Measurements from ENCODE around the gene CIITA.

The CIITA gene

DNA sequence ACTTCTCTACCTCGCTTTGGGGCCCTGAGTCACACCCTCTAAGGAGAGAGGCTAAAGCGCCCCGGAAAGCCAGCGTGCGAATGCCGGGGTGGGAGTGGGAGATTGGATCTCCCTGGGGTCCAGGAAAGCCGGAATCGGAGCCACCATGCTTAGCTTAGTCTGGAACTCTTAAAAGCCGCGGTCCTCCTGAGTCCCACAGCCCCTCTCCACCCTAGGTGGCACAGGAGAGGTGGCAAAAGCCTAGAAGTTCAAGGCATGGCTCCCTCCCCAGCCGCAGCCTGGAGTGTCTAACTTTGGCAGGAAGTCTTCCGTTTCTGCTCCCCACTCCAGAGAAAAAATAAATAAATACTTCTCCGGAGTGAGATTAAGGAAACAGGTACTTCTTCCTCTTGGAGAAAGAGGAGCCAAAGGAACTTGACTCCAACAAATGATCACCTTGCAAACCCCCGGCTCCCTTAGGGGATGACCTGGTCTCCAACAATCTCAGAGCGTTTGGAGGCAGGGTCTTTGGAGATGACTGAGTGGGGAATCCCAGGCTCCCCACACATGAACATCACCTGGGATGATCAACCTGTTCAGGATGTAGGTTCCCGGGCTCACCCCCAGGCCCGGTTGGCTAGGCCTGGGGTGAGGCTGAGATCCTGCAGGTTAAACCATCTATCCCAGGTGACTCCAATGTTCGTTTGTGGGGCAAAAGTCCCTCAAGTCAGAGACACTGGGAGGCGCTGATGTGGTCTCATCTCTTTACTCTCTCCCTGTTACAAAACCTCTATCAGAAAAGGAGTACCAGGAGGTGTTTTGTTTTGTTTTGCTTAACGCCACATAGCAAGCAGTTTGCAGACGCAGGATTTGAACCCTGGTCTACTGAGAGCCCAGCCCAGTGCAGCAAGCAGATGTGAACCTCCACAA lies 2.9 kb downstream of the CIITA start:
- no peak for DNase-seq

- DNase-seq: no peak
These were observed 3.8 kb downstream of the CIITA start for GRCh38 chr16:10880594-10881452.

DNA sequence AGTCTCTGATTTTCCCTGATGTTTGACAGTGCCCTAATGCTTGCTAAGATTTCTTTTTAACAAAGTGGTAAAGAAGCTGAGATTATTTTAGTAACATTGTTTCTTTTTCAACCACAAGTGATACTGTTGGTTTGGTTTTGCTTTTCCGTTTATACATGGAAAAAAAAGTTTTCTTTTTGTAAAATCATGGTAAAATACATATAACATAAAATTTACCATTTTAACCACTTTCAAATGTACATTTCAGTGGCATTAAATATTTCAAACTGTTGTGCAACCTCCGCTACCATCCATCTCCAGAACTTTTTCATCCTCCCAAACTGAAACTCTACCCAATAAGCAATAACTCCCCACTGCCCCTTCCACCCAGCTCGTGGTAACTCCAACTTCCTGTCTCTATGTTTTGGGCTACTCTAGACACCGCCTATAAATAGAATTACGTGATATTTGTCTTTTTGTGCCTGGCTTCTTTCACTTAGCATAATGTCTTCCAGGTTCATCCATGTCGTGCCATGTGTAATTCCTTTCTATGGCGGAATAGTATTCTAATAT lies 4.6 kb downstream of the CIITA start:
- DNase-seq: no peak

GRCh38 chr16:10883004-10883403 lies 6.0 kb downstream of the CIITA start:
- DNase-seq: no peak

DNA sequence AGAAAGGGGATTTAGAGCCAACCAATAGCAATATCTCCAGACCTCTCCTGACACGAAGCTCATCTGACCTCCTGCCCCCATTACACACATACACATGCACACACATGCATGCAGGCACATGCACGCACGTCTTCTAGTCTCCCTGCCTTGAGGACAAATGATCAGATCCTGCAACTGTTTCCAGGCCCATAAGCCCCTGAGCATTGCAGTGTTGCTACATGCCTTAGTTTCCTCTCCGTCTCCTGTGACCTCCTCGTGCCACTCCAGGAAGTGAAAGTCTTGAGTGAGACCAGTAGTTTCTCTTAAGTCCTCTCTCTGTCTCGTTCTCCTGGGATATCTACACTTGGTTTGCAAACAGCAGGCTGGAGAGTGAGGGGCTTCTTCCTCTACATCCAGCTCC lies 8.2 kb downstream of the CIITA start:
- DNase-seq: no peak

GRCh38 chr16:10888320-10888937 lies 11.4 kb downstream of the CIITA start:
- no peak for DNase-seq

DNA sequence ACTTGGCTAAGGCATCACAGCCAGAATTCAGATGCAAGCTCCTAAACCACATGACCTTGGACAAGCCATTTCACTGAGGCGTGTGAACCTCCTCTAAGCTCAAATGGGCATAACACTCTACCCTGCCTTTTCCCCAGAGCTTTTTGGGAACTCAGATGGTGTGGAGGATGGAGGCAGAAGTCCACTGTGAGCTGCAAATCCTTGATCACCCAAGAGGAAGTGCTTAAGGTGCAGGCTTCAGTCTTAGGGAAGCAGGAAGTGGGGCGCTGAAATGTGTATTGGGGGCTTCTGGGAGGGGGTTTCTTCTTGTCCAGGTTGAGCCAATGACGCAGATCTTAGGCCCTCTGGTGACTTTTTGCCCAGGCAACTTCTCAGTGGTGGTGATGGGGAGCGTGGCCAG lies 12.9 kb downstream of the CIITA start:
- no peak for DNase-seq

- DNase-seq: no peak
These were observed 15.8 kb downstream of the CIITA start for GRCh38 chr16:10892782-10893318.

- no peak for DNase-seq
These were observed 18.3 kb downstream of the CIITA start for GRCh38 chr16:10895053-10895946.

DNA sequence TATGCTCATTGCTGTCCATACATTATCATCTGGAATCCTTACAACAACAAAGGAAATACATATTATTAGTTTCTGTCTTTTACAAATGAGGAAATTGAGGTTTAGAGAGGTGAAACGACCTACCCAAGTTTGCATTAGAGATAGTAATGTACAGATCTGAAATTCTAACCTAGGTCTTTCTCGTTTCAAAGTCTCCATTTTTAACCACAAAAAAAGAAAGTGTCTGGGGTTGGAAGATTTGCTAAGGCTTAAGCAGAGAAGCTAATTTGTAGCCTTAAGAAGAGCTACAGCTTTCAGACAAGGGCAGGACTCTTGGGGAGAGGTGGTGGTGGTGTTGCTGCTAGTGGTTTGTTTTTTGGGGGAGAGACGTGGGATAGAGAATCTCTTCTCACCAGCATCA lies 19.2 kb downstream of the CIITA start:
- no peak for DNase-seq

DNA sequence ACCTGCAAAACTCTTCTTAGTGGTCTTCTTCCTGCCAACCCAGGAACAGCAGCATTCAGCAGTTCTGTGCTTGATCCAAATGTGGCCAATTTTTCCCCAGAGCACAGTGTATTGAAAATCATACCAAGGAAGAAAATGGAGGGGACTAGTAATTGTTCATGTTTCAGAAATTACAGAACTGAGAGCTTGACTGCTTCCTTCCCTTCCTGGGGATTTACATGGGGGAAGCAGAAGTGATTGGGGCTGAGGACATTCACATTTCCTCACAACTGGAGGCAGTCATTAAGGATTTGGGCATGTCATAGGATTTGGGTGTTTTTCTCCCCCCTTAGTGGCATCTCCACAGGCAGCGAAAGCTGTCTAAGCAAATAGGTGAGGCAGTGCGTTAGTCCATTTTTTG lies 19.7 kb downstream of the CIITA start:
- DNase-seq: no peak

GRCh38 chr16:10897134-10897533 lies 20.1 kb downstream of the CIITA start:
- DNase-seq: no peak

GRCh38 chr16:10902999-10903398 lies 26.0 kb downstream of the CIITA start:
- DNase-seq: no peak

DNA sequence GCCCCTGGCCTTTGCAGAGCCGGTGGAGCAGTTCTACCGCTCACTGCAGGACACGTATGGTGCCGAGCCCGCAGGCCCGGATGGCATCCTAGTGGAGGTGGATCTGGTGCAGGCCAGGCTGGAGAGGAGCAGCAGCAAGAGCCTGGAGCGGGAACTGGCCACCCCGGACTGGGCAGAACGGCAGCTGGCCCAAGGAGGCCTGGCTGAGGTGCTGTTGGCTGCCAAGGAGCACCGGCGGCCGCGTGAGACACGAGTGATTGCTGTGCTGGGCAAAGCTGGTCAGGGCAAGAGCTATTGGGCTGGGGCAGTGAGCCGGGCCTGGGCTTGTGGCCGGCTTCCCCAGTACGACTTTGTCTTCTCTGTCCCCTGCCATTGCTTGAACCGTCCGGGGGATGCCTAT lies 29.5 kb downstream of the CIITA start:
- no peak for DNase-seq

GRCh38 chr16:10906914-10907756 lies 30.1 kb downstream of the CIITA start:
- DNase-seq: no peak

GRCh38 chr16:10907757-10908045 lies 30.7 kb downstream of the CIITA start:
- no peak for DNase-seq

- DNase-seq: no peak
These were observed 34.3 kb downstream of the CIITA start for GRCh38 chr16:10911267-10911666.

DNA sequence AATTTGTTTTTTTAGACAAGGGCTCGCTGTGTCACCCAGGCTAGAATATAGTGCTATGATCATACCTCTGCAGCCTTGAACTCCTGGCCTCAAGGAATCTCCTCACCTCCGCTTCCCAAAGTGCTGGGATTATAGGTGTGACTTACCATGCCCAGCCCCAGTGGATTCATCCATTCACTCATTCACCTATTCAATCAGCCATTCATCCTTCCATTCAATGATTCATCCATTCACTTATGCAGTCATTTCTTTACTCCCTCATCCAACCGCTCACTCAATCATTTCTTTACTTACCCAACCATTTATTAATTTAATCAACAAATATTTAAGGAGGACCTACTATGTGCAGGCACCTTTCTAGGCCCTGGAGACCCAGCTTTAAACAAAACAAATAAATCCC lies 39.5 kb downstream of the CIITA start:
- no peak for DNase-seq

GRCh38 chr16:10918294-10919002 lies 41.4 kb downstream of the CIITA start:
- DNase-seq: no peak

DNA sequence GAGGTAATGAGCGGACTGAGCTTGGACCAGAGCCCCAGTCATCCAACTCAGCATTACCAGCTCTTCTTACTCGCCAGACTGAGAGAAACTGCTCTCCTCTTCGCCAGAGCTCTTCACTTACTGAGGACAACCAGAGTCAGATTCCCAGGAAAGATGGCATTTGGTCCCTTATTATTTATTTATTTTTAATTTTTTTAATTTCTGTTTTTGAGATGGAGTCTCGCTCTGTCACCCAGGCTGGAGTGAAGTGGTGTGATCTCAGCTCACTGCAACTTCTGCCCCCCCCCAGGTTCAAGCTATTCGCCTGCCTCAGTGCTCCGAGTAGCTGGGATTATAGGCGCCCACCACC lies 42.0 kb downstream of the CIITA start:
- no peak for DNase-seq

Data from activated gamma-delta T cell (primary cell).